ENCODE results near the gene MTA1. TPM values are rescaled to one million over a fixed set of nuclear protein-coding genes. Genes with fewer than 3 reads are reported as not detected.
A peak's percentile ranks its signal among the peaks of the same experiment; 100 is the strongest.

MTA1 gene
- total and polyA plus RNA-seq, 2 of the 8 experiments (the other 6 are each of a cell fraction or from before 2014, with no cell fraction given) = 73.9 to 221 TPM

DNA sequence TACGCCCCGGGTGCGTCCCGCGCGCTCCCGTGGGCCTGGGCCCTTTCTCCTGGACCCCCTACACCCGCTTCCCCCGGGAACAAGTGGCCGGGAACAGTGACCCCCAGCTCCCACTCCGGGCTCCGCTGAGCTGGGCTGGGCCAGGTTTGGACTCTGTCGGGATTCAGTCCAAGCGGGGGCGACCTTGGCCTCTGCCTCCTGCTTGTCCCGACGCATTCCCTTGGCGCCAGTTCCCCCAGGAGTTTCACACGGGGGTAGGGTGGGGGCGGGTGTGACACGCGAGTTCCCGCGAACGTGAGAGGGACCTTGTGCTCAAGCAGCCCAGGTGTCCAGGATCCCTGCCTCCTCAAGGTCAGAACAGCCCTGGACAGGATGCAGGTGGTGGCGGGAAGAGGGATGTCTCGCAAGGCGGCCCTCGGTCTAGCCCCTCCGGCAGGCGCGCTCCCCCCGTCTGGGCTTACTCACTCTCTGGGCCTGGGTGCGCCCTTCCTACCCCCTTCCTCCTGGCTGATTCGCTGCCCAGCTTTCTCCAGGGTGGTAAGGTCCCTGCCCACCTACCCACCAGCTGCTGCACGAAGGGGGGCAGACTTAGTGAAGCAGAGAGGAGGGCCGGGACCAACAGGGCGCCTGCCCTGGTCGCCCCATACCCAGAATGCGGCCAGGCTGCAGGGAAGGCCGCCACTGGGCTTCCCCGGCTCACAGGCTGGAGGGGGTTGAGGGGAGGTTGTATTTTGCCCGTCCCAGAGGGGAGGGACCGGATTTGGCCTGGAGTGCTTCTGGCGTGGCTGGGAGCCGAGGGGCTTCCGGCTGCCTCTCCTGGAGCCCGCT lies 55.9 kb downstream of the MTA1 start (continued):
- TF ChIP-seq, protein P1, sequence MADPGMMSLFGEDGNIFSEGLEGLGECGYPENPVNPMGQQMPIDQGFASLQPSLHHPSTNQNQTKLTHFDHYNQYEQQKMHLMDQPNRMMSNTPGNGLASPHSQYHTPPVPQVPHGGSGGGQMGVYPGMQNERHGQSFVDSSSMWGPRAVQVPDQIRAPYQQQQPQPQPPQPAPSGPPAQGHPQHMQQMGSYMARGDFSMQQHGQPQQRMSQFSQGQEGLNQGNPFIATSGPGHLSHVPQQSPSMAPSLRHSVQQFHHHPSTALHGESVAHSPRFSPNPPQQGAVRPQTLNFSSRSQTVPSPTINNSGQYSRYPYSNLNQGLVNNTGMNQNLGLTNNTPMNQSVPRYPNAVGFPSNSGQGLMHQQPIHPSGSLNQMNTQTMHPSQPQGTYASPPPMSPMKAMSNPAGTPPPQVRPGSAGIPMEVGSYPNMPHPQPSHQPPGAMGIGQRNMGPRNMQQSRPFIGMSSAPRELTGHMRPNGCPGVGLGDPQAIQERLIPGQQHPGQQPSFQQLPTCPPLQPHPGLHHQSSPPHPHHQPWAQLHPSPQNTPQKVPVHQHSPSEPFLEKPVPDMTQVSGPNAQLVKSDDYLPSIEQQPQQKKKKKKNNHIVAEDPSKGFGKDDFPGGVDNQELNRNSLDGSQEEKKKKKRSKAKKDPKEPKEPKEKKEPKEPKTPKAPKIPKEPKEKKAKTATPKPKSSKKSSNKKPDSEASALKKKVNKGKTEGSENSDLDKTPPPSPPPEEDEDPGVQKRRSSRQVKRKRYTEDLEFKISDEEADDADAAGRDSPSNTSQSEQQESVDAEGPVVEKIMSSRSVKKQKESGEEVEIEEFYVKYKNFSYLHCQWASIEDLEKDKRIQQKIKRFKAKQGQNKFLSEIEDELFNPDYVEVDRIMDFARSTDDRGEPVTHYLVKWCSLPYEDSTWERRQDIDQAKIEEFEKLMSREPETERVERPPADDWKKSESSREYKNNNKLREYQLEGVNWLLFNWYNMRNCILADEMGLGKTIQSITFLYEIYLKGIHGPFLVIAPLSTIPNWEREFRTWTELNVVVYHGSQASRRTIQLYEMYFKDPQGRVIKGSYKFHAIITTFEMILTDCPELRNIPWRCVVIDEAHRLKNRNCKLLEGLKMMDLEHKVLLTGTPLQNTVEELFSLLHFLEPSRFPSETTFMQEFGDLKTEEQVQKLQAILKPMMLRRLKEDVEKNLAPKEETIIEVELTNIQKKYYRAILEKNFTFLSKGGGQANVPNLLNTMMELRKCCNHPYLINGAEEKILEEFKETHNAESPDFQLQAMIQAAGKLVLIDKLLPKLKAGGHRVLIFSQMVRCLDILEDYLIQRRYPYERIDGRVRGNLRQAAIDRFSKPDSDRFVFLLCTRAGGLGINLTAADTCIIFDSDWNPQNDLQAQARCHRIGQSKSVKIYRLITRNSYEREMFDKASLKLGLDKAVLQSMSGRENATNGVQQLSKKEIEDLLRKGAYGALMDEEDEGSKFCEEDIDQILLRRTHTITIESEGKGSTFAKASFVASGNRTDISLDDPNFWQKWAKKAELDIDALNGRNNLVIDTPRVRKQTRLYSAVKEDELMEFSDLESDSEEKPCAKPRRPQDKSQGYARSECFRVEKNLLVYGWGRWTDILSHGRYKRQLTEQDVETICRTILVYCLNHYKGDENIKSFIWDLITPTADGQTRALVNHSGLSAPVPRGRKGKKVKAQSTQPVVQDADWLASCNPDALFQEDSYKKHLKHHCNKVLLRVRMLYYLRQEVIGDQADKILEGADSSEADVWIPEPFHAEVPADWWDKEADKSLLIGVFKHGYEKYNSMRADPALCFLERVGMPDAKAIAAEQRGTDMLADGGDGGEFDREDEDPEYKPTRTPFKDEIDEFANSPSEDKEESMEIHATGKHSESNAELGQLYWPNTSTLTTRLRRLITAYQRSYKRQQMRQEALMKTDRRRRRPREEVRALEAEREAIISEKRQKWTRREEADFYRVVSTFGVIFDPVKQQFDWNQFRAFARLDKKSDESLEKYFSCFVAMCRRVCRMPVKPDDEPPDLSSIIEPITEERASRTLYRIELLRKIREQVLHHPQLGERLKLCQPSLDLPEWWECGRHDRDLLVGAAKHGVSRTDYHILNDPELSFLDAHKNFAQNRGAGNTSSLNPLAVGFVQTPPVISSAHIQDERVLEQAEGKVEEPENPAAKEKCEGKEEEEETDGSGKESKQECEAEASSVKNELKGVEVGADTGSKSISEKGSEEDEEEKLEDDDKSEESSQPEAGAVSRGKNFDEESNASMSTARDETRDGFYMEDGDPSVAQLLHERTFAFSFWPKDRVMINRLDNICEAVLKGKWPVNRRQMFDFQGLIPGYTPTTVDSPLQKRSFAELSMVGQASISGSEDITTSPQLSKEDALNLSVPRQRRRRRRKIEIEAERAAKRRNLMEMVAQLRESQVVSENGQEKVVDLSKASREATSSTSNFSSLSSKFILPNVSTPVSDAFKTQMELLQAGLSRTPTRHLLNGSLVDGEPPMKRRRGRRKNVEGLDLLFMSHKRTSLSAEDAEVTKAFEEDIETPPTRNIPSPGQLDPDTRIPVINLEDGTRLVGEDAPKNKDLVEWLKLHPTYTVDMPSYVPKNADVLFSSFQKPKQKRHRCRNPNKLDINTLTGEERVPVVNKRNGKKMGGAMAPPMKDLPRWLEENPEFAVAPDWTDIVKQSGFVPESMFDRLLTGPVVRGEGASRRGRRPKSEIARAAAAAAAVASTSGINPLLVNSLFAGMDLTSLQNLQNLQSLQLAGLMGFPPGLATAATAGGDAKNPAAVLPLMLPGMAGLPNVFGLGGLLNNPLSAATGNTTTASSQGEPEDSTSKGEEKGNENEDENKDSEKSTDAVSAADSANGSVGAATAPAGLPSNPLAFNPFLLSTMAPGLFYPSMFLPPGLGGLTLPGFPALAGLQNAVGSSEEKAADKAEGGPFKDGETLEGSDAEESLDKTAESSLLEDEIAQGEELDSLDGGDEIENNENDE (IDR thresholded peaks at IDR 0.05; ENCODE audit: insufficient replicate concordance, low read length) = no peak
- TF ChIP-seq, protein P2, sequence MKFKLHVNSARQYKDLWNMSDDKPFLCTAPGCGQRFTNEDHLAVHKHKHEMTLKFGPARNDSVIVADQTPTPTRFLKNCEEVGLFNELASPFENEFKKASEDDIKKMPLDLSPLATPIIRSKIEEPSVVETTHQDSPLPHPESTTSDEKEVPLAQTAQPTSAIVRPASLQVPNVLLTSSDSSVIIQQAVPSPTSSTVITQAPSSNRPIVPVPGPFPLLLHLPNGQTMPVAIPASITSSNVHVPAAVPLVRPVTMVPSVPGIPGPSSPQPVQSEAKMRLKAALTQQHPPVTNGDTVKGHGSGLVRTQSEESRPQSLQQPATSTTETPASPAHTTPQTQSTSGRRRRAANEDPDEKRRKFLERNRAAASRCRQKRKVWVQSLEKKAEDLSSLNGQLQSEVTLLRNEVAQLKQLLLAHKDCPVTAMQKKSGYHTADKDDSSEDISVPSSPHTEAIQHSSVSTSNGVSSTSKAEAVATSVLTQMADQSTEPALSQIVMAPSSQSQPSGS (IDR thresholded peaks at IDR 0.05; ENCODE audit: low read length) = no peak
- TF ChIP-seq PHF8 (conservative IDR thresholded peaks at IDR 0.05; ENCODE audit: low read depth, low read length) (no peak), EZH2 (IDR thresholded peaks at IDR 0.05; ENCODE audit: low read depth, low read length, severe bottlenecking) (peak; percentile 74), BRCA1 (IDR thresholded peaks at IDR 0.05; ENCODE audit: low read depth, low read length) (no peak), SP2 (IDR thresholded peaks at IDR 0.05; ENCODE audit: low read length) (no peak), SP1 (IDR thresholded peaks at IDR 0.05; ENCODE audit: low read depth, low read length) (no peak), CHD1 (IDR thresholded peaks at IDR 0.05; ENCODE audit: low read depth, low read length) (no peak)

All from H1 (cell line).